GM21360 (cell line): ENCODE data around the gene SIGLEC1.

Source experiments
- ATAC-seq: cut with Tn5 transposase; IDR thresholded peaks from one replicate; pipeline ENCODE4 v1.9.1; 2021; ENCODE audit warnings: mild to moderate bottlenecking, moderate library complexity; ENCODE audit not compliant: unreplicated experiment

Gene SIGLEC1

GRCh38 chr20:3712279-3712873 is at the start of gene SIGLEC1:
Gene SIGLEC1 (minus strand): TSS chr20:3712600. CDS start chr20:3707128, 5,472 bp downstream.
- no peak for ATAC-seq

GRCh38 chr20:3760655-3761348 is 48.4 kb upstream of the SIGLEC1 start:
- no peak for ATAC-seq

- no peak for ATAC-seq
These were observed 47.5 kb upstream of the SIGLEC1 start for GRCh38 chr20:3759884-3760283.

DNA sequence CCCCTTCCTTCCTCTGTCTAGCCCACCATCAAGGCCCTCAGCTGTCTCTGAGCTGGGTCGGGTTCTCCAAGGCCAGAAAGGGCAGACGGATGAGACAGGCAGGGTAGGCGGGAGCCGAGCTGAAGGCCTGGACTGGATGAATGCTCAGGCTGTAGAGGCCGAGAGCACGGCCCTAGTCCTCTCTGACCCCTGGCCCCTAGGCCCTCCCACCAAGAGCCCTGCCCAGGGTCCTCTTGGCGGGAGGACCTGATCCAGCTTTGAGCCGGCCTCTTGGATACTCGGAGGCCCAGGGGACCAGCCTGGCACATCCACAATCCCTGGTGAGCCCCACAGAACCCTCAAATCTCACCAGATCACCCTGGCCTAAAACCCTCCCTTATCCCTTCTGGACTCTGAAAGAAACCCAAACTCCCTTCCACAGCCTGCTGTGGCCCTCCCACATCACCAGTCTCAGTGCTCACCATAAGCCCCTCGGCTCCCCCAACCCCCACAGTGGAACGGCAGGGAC is 47.0 kb upstream of the SIGLEC1 start:
- ATAC-seq = no peak

DNA sequence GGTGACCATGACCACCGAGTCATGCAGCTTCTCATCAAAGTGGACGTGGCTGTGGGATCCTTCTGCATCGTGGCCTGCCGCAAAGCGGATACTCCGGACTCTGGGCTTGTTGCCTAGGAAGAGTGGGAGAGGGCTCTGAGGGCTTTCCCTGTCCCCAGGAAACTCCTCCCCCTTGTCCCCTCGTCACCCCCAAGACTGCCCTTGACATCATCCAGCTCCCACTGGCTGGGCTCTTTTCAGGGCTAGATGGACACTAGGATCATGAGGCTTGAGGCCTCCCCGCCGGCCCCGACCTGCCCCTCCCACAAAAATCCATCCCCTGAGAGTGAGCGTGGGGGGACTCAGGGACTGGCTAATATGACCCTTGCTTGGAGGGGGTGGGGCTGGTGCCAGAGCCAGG is 46.2 kb upstream of the SIGLEC1 start:
- no peak for ATAC-seq

DNA sequence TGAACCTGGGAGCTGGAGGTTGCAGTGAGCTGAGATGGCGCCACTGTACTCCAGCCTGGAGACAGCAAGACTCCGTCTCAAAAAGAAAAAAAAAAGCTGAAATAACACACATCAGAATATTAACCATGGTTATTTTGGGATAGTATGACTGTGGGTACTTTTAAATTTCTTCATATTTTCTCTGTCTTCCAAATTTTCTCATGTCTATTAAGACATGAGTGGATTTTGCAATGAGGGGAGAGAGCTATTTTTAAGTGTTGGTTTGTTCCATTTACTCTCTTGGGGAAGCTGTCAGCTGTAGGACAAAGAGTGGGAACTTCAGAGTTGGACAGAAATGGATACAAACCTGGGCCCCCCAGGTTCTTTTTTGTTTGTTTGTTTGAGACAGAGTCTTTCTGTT is 44.9 kb upstream of the SIGLEC1 start:
- ATAC-seq = no peak

DNA sequence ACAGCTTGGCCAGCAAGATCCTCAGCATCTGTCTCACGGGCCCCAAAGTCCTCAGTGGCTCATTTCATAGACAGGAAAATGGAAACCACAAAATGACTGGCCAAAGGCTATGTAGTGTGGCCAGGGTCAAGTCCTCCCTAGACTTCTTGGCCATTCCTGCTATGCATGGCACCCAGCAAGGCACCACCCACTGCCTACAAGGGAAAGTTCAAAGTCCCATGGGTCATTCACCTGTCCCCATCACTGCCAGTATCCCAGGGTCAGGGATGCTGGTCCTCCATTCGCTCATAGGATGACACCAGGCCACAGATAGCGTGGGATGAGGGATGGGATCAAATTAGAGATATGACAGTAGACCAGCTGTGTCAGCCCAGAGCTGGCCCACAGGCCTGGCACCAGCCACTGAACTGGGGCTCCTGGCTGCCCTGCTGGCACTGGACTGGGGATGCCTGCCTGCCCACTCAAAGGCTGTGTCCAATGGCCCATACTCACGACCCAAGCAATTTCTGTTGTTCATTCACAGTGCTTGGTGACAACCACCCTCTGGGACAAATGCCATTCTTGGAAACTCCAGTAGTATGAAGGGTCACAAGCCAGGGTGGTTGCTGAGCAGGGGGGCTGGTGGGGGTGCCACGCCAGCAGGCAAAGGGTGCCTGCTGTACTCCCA is 43.5 kb upstream of the SIGLEC1 start:
- no peak for ATAC-seq

- ATAC-seq = no peak
These were observed 42.9 kb upstream of the SIGLEC1 start for GRCh38 chr20:3755269-3755668.

GRCh38 chr20:3754276-3754630 is 41.9 kb upstream of the SIGLEC1 start:
- no peak for ATAC-seq

DNA sequence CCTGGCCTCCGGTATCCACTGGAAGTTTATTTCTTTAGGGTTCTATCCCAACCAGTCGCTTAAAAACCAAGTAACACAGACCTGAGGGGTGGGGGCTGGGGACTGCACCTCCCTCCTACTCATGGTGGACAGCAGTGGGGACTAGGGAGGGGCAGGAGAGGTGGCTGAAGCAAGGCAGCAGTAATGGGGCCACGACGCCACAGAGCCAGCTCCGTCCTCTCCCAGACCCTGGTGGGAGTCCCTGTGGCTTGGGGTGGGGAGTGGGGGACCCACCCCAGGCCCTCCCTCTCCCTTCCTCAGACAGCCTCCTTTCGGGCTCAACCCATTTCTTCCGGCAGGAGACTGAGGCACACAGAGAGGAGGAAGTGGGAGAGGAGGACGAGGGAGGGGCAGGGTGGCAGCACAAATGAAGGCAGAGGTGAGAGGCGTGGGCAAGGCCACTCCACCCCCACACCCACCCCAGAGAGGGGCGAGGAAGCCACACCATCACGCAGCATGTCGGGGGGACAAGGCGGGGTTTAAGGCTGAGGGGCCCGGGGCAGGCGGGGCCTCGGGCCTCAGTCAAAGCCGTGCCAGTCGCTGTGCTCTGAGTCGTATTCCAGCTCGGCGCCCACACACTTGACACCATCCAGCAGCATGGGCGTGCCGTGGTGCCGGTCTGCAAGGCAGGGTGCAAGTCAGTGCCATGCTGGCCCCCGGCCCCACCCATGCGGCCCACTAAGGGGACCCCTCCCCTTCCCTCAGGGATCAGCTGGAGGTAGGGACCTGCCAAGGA is 41.3 kb upstream of the SIGLEC1 start:
- ATAC-seq = no peak

DNA sequence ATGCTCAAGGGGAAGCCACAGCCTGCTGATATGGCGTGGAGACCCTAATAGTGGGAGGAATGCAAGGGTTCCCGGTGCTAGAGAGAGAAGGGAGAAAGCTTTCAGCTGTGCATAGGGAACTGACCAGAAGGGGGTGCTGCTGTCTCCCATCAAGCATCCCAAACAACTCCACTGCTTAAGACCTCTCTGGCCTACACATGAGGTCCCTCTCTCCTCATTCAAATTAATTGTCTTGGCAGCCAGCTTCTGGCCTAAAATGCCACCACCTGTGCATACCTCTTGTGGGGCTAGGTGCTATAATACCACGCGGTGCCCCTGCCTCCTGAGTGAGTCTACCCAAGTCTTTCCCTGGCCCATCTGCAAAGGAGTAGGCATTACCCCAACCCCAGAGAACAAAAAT is 40.7 kb upstream of the SIGLEC1 start:
- no peak for ATAC-seq

- ATAC-seq = no peak
These were observed 40.0 kb upstream of the SIGLEC1 start for GRCh38 chr20:3752386-3752759.

DNA sequence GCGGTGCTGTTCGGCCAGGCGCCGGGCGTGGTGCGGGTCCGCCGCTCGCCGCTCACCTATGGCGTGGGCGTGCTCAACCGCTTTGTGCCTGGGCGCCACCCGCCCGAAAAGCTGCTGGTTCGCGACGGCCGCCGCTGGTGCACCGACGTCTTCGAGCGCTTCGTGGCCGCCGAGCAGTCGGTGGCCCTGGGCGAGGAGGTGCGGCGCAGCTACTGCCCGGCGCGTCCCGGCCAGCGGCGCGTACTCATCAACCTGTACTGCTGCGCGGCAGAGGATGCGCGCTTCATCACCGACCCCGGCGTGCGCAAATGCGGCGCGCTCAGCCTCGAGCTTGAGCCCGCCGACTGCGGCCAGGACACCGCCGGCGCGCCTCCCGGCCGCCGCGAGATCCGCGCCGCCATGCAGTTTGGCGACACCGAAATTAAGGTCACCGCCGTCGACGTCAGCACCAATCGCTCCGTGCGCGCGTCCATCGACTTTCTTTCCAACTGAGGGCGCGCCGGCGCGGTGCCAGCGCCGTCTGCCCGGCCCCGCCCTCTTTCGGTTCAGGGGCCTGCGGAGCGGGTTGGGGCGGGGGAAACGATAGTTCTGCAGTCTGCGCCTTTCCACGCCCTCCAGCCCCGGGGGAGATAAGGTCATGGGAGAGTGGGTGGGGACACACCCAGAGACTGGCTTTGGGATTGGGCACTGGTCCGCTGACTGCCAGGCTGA is 39.4 kb upstream of the SIGLEC1 start:
- no peak for ATAC-seq

GRCh38 chr20:3751305-3751674 is 38.9 kb upstream of the SIGLEC1 start:
- ATAC-seq = no peak

- ATAC-seq = no peak
These were observed 37.5 kb upstream of the SIGLEC1 start for GRCh38 chr20:3749689-3750531.

GRCh38 chr20:3749087-3749688 is 36.8 kb upstream of the SIGLEC1 start:
- ATAC-seq = no peak

- ATAC-seq = no peak
These were observed 35.7 kb upstream of the SIGLEC1 start for GRCh38 chr20:3748073-3748472.

GRCh38 chr20:3747471-3747870 is 35.1 kb upstream of the SIGLEC1 start:
- no peak for ATAC-seq

DNA sequence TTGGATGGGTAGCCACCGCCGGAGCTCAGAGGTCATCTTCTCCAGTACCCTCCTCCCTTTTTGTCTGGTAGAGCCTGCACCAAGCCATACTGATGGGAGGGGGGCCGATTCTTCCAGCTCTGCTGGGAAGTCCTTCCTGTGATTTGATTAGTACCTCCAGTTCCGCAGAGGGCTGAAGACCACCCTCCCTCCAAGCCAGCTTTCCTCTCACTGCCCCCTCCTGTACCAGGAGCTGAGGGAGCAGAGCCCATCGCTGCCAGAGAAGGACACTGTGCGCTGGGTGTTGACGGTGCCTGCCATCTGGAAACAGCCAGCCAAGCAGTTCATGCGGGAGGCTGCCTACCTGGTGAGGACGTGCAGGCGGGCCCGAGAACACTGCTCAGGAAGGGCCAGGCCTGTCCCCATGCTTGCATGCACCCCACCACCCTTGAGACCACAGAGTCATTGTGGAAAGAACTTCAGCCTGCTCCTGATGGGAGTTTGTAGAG is 33.3 kb upstream of the SIGLEC1 start:
- no peak for ATAC-seq
